Gastroesophageal sphincter (tissue), 4 donors: ENCODE data around the gene SMARCD1. TPM values are rescaled to one million over a fixed set of nuclear protein-coding genes. Genes with fewer than 3 reads are reported as not detected.

Experiments
- ATAC-seq: fragments of 150-250 bp; one replicate; pipeline ENCODE4 v1.9.1; 2016; ENCODE audit warnings: mild to moderate bottlenecking, moderate library complexity
- H3K27ac ChIP-seq, 4 donors: fragments of 200-600 bp; sonication (generic) in 3 of 4; 1 replicate in 3 of 4; 2 replicates in 1 of 4; pipeline ENCODE4 v1.5.1; 2016 to 2019
- H3K27me3 ChIP-seq: fragments of 200-600 bp; sonication (generic); one replicate; pipeline ENCODE4 v1.5.1; 2019
- H3K36me3 ChIP-seq, 2 donors: fragments of 200-600 bp; sonication (generic); one replicate each; pipeline ENCODE4 v1.5.1; 2019; ENCODE audit warnings: control low read depth in 1 of 2
- H3K4me1 ChIP-seq, 3 donors: fragments of 200-600 bp; sonication (generic); 1 replicate in 2 of 3; 2 replicates in 1 of 3; pipeline ENCODE4 v1.5.1; 2016 to 2019; ENCODE audit warnings: control low read depth in 2 of 3
- H3K4me3 ChIP-seq, 2 donors: fragments of 200-600 bp; sonication (generic); one replicate each; pipeline ENCODE4 v1.5.1; 2019; ENCODE audit warnings: mild to moderate bottlenecking in 1 of 2, moderate library complexity in 1 of 2
- H3K9me3 ChIP-seq, 3 donors: fragments of 200-600 bp; sonication (generic); one replicate each; pipeline ENCODE4 v1.5.1; 2017 to 2019; ENCODE audit warnings: control low read depth in 2 of 3
- EP300 ChIP-seq: sonication (generic); formaldehyde crosslinking; IDR thresholded peaks from one replicate; pipeline ENCODE4 v1.6.1; 2017; ENCODE audit warnings: antibody characterized with exemption, mild to moderate bottlenecking
- POLR2A ChIP-seq, 2 donors: fragments of 450-650 bp; IDR thresholded peaks; one replicate each; pipeline ENCODE4 v1.6.1; 2017; ENCODE audit warnings: antibody characterized with exemption in 2 of 2, mild to moderate bottlenecking in 2 of 2, moderate library complexity in 1 of 2
- POLR2AphosphoS5 ChIP-seq: sonication (generic); formaldehyde crosslinking; IDR thresholded peaks from one replicate; pipeline ENCODE4 v1.6.1; 2017; ENCODE audit warnings: antibody characterized with exemption
- WGBS, 2 donors: methylation state at CpG; one replicate each; pipeline ENCODE4 v1.1.5; 2018; ENCODE audit warnings: low coverage in 1 of 2; 5-methylcytosine and 5-hydroxymethylcytosine counted together
- total RNA-seq, 4 donors: library from RNA; depleted of rRNA; stranded (reverse); fragments of >200 nt; gene quantifications; one replicate each; pipeline ENCODE4 v1.1.0, GENCODE V29; 2016
- TF ChIP-seq, protein P1 (sequence below), 4 experiments: fragments of 200-600 bp in 2 of 4; fragments of 450-650 bp in 2 of 4; sonication (generic) in 1 of 4; IDR thresholded peaks; one replicate each; pipeline ENCODE4 v1.5.1; 2017 to 2019; ENCODE audit warnings: antibody characterized with exemption in 4 of 4, mild to moderate bottlenecking in 2 of 4, moderate library complexity in 2 of 4

Gene SMARCD1
- total RNA-seq, 4 donors from 2014 or later, result 26.6 to 52.8 (median 44.2) TPM

DNA sequence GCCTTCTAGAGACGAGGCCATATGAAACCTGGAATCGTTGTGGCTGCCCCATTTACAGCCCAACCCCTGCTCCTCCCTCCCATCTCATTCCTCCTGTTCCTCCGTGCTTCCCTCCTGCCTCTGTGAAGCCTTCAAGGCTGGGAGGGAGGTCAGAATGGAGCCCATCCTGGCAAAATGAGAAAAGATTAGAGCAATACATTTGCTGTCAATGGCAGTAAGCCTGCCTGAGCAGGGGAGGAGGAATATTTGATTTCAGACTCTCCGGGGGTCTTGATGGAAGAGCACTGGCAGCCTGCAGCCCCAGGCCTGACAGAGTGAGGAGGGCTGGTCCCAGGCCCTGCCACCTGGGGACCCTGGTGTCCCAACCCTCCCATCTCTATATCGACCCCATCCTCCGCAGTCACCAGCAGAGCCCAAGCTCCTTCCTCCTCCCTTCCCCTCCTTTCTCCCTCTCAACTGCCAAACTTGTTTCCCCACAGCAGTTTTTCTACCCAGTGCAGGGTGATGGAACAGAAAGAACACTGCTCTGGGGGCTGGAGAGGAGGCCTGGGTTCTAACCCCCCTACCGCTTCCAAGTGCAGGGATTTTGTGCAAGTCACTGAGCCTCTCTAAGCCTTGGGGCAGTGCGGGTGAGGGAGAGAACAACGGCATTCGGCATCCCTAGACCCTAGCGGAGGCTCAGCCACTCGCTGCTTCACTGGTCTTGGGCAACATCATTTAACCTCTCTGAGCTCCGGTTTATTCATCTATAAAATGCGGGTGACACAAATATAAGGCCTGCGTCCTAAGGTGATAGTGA, 43.9 kb upstream of the SMARCD1 start:
- Histone ChIP-seq H3K27me3 (no peaks in the 10 kb centered on the region), H3K36me3 (no peaks in the 10 kb centered on the region), H3K4me3 (no peak overlapping the region), H3K27ac (no peak overlapping the region), H3K4me1 (no peaks in the 10 kb centered on the region), H3K9me3 (no peaks in the 10 kb centered on the region)
- TF ChIP-seq POLR2AphosphoS5 (no peak), POLR2A (IDR thresholded peaks at IDR 0.05) (no peak), EP300 (no peak)
- TF ChIP-seq, protein P1, sequence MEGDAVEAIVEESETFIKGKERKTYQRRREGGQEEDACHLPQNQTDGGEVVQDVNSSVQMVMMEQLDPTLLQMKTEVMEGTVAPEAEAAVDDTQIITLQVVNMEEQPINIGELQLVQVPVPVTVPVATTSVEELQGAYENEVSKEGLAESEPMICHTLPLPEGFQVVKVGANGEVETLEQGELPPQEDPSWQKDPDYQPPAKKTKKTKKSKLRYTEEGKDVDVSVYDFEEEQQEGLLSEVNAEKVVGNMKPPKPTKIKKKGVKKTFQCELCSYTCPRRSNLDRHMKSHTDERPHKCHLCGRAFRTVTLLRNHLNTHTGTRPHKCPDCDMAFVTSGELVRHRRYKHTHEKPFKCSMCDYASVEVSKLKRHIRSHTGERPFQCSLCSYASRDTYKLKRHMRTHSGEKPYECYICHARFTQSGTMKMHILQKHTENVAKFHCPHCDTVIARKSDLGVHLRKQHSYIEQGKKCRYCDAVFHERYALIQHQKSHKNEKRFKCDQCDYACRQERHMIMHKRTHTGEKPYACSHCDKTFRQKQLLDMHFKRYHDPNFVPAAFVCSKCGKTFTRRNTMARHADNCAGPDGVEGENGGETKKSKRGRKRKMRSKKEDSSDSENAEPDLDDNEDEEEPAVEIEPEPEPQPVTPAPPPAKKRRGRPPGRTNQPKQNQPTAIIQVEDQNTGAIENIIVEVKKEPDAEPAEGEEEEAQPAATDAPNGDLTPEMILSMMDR (IDR thresholded peaks at IDR 0.05), result no peak
- ATAC-seq, result no peak
- WGBS, 2 donors, result 59 to 85% methylated on average over 4 to 5 of the region's 15 CpGs

GRCh38 chr12:50041962-50042361, 43.2 kb upstream of the SMARCD1 start:
- 92% methylated on average over 5 of the region's 5 CpGs; no CpG with 5 or more reads in 1 of the 2 donors for WGBS, 2 donors
- no peaks in the 10 kb centered on the region for H3K9me3 ChIP-seq
- no peak overlapping the region for H3K27ac ChIP-seq
- H3K36me3 ChIP-seq, result no peaks in the 10 kb centered on the region
- no peaks in the 10 kb centered on the region for H3K27me3 ChIP-seq
- no peaks in the 10 kb centered on the region for H3K4me1 ChIP-seq
- no peak for TF ChIP-seq POLR2A (IDR thresholded peaks at IDR 0.05)
- TF ChIP-seq POLR2AphosphoS5, result no peak
- TF ChIP-seq EP300, result no peak
- TF ChIP-seq, protein P1 (IDR thresholded peaks at IDR 0.05), result no peak
- ATAC-seq, result no peak
- H3K4me3 ChIP-seq, result no peak overlapping the region

DNA sequence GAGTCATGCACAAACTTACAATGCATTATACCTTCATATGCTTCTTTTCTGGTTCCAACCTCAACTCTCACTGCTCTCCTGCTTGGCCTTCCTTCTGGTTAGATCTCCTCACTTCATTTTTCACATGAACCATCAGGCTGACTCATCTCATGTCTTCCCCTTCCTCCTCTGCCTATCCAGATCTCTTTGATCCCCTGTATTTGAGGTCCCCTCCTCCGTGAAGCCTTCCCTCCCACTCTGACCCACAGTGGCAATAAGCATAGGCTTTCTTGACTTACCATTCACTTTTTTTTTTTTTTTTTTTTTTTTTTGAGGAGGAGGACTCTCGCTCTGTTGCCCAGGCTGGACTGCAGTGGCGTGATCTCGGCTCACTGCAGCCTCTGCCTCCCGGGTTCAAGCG, 42.4 kb upstream of the SMARCD1 start:
- ATAC-seq, result no peak
- H3K27ac ChIP-seq, result no peak overlapping the region
- H3K4me3 ChIP-seq, result no peak overlapping the region
- H3K27me3 ChIP-seq, result no peaks in the 10 kb centered on the region
- TF ChIP-seq POLR2AphosphoS5, result no peak
- no peak for TF ChIP-seq POLR2A (IDR thresholded peaks at IDR 0.05)
- TF ChIP-seq, protein P1 (IDR thresholded peaks at IDR 0.05), result no peak
- no peak for TF ChIP-seq EP300
- no peaks in the 10 kb centered on the region for H3K4me1 ChIP-seq
- no peaks in the 10 kb centered on the region for H3K9me3 ChIP-seq
- no peaks in the 10 kb centered on the region for H3K36me3 ChIP-seq
- WGBS, 2 donors, result 64 to 86% methylated on average over 1 to 3 of the region's 6 CpGs

DNA sequence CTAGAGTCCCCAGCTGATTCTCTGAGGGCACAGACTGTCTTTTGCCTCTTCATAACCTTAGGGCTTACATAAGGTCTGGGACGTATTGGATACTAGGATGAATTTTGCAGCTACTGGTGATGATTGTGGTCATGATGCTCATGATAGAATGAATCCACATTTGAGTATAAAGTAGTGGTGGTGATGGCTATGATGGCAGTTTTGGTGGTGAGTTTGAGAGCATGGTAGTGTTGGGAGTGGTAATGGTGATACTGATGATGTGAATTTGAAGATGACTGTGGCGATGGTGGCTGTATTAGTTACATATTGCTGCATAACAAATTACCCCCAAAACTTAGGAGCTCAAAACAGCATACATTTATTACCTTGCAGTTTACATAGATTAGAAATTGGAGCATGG, 41.8 kb upstream of the SMARCD1 start:
- Histone ChIP-seq H3K27ac (no peak overlapping the region), H3K36me3 (no peaks in the 10 kb centered on the region), H3K9me3 (no peaks in the 10 kb centered on the region), H3K27me3 (peaks cover under 1% of the 10 kb centered on the region), H3K4me1 (no peaks in the 10 kb centered on the region), H3K4me3 (no peak overlapping the region)
- TF ChIP-seq EP300 (no peak), POLR2AphosphoS5 (no peak)
- no peak for ATAC-seq
- 93 to 100% methylated on average over 1 to 2 of the region's 2 CpGs for WGBS, 2 donors

- H3K4me1 ChIP-seq, result no peaks in the 10 kb centered on the region
- no peak for ATAC-seq
- H3K36me3 ChIP-seq, result no peaks in the 10 kb centered on the region
- no peak for TF ChIP-seq EP300
- no peak for TF ChIP-seq POLR2AphosphoS5
- TF ChIP-seq, protein P1 (IDR thresholded peaks at IDR 0.05), result no peak
- no peak for TF ChIP-seq POLR2A (IDR thresholded peaks at IDR 0.05)
- H3K9me3 ChIP-seq, result no peaks in the 10 kb centered on the region
- 70 to 80% methylated on average over 2 to 5 of the region's 6 CpGs for WGBS, 2 donors
- H3K4me3 ChIP-seq, result no peak overlapping the region
- H3K27ac ChIP-seq, result no peak overlapping the region
- H3K27me3 ChIP-seq, result peaks cover 5% of the 10 kb centered on the region
Observed at GRCh38 chr12:50043854-50044253, 41.3 kb upstream of the SMARCD1 start.
